NB4 (cell line): ENCODE results near the gene DAAM2.

Experiments used
- DNase-seq: peaks from one replicate; pipeline ENCODE4 v3.0.0; 2010; ENCODE audit warnings: low read depth
- H3K4me3 ChIP-seq: one replicate; pipeline ENCODE4 v1.5.1; 2011; ENCODE audit warnings: mild to moderate bottlenecking, low read depth, low read length, moderate library complexity
- CTCF ChIP-seq: IDR thresholded peaks from one replicate; pipeline ENCODE4 v1.5.1; 2012; ENCODE audit warnings: low read depth, low read length
- MAX ChIP-seq: IDR thresholded peaks from 2 replicates; pipeline ENCODE4 v1.6.1; 2011; ENCODE audit warnings: low read depth, low read length
- MYC ChIP-seq: IDR thresholded peaks from 2 replicates; pipeline ENCODE4 v1.6.1; 2011; ENCODE audit warnings: low read depth, low read length
- POLR2A ChIP-seq: IDR thresholded peaks from 2 replicates; pipeline ENCODE4 v1.6.1; 2011; ENCODE audit warnings: mild to moderate bottlenecking; ENCODE audit not compliant: insufficient read length; ENCODE audit errors: extremely low read depth

DAAM2 gene

GRCh38 chr6:39792540-39793450 lies 619 bp downstream of the DAAM2 start:
- H3K4me3 ChIP-seq: no peak overlapping the region
- no peak for DNase-seq
- no peak for TF ChIP-seq MYC

- no peak overlapping the region for H3K4me3 ChIP-seq
- DNase-seq: no peak
- TF ChIP-seq CTCF (no peak), POLR2A (no peak), MYC (no peak), MAX (no peak)
Observed at GRCh38 chr6:39793516-39793915, 1.3 kb downstream of the DAAM2 start.

- TF ChIP-seq MYC (no peak), POLR2A (no peak), CTCF (no peak), MAX (no peak)
- no peak for DNase-seq
- no peak overlapping the region for H3K4me3 ChIP-seq
Observed at GRCh38 chr6:39794231-39794630, 2.1 kb downstream of the DAAM2 start.

GRCh38 chr6:39797751-39798150 lies 5.6 kb downstream of the DAAM2 start:
- no peak for DNase-seq
- H3K4me3 ChIP-seq: no peak overlapping the region
- TF ChIP-seq MAX: no peak
- TF ChIP-seq CTCF: no peak
- TF ChIP-seq MYC: no peak
- TF ChIP-seq POLR2A: no peak

- TF ChIP-seq POLR2A (no peak), CTCF (no peak), MAX (no peak), MYC (no peak)
- no peak overlapping the region for H3K4me3 ChIP-seq
- no peak for DNase-seq
Observed at GRCh38 chr6:39800034-39801032, 8.2 kb downstream of the DAAM2 start.
